NB4 (cell line): ENCODE results near the gene DAP.

Source experiments
- CTCF ChIP-seq: IDR thresholded peaks from one replicate; pipeline ENCODE4 v1.5.1; 2012; ENCODE audit warnings: low read depth, low read length
- MYC ChIP-seq: IDR thresholded peaks from 2 replicates; pipeline ENCODE4 v1.6.1; 2011; ENCODE audit warnings: low read depth, low read length
- POLR2A ChIP-seq: IDR thresholded peaks from 2 replicates; pipeline ENCODE4 v1.6.1; 2011; ENCODE audit warnings: mild to moderate bottlenecking; ENCODE audit not compliant: insufficient read length; ENCODE audit errors: extremely low read depth

DNA sequence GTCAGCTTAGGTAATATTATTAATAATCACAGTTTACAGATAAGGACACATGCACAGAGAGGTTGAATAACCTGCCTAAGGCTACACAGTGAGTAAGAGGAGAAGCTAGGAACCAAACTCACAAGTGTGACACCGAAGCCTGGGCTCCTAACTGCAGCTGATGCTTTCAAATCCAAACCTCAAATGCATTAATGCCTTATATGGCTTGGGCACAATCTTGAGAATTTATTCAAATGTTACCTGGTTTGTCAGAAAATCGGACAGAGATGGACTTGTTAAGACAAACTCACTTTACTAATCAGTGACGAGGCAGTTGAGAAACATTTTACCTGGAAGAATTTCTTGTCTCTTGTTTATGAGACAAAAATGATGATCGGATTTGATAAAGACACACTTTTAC lies 54.7 kb downstream of the DAP start:
- TF ChIP-seq POLR2A (no peak), CTCF (no peak), MYC (no peak)
